Frontal cortex (tissue), 4 donors: Measurements from ENCODE around the gene SS18L1. TPM values are rescaled to one million over a fixed set of nuclear protein-coding genes. Genes with fewer than 3 reads are reported as not detected.
A peak's percentile ranks its signal among the peaks of the same experiment; 100 is the strongest.

Source experiments
- DNase-seq, 2 donors: peaks; one replicate each; pipeline ENCODE4 v3.0.0; 2012; ENCODE audit warnings: low spot score in 2 of 2
- FAIRE-seq: peaks from 2 replicates; lab custom pipeline; 2012; peaks lifted over from hg19 to GRCh38; lab: Jason Lieb, UNC
- total RNA-seq: library from RNA; depleted of rRNA; stranded (reverse); fragments of >200 nt; gene quantifications from one replicate; pipeline ENCODE4 v1.2.3, GENCODE V29; 2014
- donor health status: control.
- donor health status: control.
- donor health status: control.

Gene SS18L1
- total RNA-seq, 1 donor from 2014 or later: 86.0 TPM

DNA sequence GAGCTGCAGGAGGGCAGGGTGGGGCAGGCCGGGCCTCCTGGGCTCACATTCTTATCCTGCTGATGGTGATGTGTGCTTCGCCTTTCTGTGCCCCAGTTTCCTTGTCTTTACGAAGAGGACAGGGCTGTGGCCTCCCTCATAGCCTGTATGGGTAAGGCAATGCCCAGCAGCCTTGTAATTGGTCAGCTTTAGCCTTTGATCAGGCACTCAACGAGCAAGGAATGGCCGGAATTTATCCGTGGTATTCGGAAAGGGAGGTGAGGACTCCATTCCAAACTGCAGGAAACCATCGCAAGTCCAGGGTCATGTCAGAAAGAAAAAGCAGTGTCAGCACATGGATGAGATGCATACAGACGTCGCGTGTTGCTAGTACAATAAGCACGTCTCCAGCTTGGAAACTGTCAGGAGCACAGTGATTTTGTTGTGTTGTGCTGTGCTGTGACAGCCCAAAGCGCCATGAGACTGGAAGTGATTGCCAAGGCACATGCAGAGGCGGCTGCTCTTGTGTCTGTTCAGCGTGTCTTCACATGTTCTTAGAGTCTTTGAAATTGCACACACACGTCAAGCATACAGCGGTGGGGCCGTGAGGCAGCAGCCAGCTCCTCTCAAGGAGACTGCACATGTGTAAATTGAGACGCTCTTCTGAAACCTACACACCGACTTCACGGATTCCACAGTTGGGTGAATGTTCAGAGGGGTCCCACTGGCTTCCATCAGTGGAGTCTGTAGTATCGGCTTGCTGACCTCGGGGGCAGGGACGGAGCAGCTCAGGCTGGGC, 6.2 kb downstream of the SS18L1 start:
- FAIRE-seq: no peak
- DNase-seq: no peak

DNA sequence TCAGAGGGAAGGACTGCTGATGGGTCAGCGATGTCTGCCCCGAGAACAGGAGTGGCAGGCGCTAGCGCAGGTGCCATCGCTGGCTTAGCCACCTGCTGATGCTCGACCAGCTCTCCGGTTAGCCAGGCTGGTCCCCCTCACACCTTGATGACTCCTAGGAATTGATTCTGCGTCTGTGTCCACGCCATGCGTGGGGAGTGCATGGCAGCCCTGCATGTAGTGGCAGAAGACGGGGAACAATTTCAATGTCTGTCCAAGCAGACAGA, 6.7 kb downstream of the SS18L1 start:
- FAIRE-seq: no peak
- DNase-seq: no peak

DNA sequence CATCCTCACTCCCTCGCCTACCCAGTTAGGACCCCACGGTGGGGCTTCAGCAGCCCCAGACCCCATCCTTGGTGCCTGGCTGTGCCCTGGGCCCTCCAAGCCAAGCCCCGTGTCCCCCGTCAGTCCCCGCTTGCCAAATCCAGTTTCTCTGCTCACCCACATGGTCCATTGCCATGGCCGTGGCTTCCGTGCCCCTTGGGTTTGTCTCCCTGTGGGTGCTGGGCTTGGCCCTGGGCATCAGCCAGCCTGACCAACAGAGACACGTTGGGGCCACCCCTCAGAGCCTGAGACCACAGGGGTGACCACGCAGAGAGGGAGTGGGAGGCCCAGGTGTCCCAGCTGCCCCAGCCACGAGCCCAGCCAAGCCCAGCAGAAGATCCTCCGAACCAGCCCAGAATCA, 7.7 kb downstream of the SS18L1 start:
- FAIRE-seq (no peak), DNase-seq (no peak)

GRCh38 chr20:62151835-62152364, 8.3 kb downstream of the SS18L1 start:
- no peak for FAIRE-seq
- DNase-seq: no peak

- FAIRE-seq: no peak
- DNase-seq: no peak
Observed at GRCh38 chr20:62155428-62156253, 12.1 kb downstream of the SS18L1 start.

GRCh38 chr20:62156254-62156556, 12.6 kb downstream of the SS18L1 start:
- FAIRE-seq: no peak
- no peak for DNase-seq

GRCh38 chr20:62156592-62157386, 13.2 kb downstream of the SS18L1 start:
- DNase-seq (peak; percentile 66 to 82), FAIRE-seq (no peak)

GRCh38 chr20:62157387-62158087, 14.0 kb downstream of the SS18L1 start:
- FAIRE-seq: no peak
- DNase-seq: no peak

GRCh38 chr20:62158088-62158400, 14.5 kb downstream of the SS18L1 start:
- DNase-seq: no peak
- FAIRE-seq: no peak

GRCh38 chr20:62158541-62158940, 15.0 kb downstream of the SS18L1 start:
- DNase-seq (no peak), FAIRE-seq (no peak)

DNA sequence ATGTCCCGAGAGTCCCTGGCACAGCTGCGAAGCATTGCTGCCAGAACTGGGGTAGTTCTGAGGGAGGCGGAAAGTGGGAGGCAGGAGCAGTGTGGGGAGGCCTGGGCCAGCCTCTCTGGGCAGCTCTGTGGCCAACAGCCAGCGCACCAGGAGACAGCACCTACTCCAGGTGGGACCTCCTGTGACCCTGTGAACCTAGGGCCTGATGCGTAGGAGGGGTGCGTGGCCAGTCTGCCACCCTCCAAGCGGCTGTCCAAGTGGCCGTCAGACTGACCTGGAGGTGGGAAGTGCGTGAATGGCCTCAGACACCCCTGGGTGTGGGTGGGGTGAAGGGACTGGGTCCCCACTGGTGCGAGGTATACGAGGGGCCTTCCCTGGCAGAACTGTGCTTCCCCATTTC, 15.5 kb downstream of the SS18L1 start:
- no peak for DNase-seq
- FAIRE-seq: no peak

GRCh38 chr20:62159839-62160238, 16.3 kb downstream of the SS18L1 start:
- FAIRE-seq: no peak
- peak in 1 of 2 donors; percentile 62 for DNase-seq

DNA sequence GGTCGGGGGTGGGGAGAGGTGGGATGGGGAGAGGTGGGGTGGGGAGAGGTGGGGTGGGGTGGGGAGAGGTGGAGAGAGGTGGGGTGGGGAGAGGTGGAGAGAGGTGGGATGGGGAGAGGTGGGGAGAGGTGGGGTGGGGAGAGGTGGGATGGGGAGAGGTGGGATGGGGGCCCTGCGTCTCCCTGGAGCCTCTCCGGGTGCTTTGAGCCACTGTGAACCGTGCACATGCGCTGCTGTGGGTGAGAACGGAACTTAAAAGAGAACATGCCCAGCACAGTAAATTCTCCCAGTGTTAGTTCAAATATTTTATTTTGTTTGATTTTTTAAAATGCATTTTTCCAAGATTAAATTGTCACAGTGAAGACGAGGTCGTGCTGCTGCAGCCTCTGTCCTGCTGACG, 16.7 kb downstream of the SS18L1 start:
- DNase-seq: no peak
- no peak for FAIRE-seq

DNA sequence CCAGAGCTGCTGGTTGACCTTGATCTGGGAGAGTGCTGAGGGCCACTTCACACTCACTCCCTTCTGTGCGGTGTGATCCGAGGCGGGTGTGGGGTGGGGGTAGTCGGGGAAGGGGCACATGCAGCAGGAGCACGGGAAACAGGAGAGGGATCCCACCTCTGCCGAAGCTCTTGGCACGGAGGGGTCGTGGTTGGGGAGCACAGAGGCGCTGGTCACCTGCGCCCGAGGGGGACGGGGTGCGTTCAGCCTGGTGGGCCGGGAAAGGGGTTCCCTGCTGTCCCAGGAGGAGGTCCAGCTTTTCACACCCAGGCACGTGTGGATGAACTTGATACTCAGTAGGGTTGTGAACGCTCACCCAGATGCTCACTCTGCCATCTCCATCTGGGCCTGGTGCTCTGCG, 17.3 kb downstream of the SS18L1 start:
- no peak for FAIRE-seq
- no peak for DNase-seq

DNA sequence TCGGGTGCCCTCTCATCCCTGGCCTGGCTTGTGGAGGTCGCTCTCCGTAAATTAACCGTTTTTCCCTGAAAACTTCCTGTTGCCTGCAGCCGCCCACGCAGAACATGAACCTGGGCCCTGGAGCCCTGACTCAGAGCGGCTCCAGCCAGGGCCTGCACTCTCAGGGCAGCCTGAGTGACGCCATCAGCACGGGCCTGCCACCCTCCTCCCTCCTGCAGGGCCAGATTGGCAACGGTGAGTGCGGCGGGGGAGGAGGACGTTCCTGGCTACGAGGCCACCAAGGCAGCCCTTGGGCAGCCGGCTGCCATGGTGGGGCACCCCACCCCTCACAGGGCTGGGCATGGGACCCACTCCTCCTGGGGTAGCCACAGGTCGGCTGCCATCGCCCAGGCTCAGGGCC, 17.8 kb downstream of the SS18L1 start:
- FAIRE-seq: no peak
- no peak for DNase-seq

- DNase-seq: no peak
- FAIRE-seq: no peak
Observed at GRCh38 chr20:62162765-62163484, 19.4 kb downstream of the SS18L1 start.

- no peak for FAIRE-seq
Observed at GRCh38 chr20:62163485-62163865, 19.9 kb downstream of the SS18L1 start.

GRCh38 chr20:62163986-62164762, 20.6 kb downstream of the SS18L1 start:
- DNase-seq: no peak
- FAIRE-seq: no peak

More at GRCh38 chr20:62163485-62163865, 19.9 kb downstream of the SS18L1 start:
- DNase-seq: no peak
